Liver (tissue), 2 donors: Measurements from ENCODE around the gene PTPN14.

Experiments used
- CTCF ChIP-seq: fragments of 150-350 bp; IDR thresholded peaks from 2 replicates; pipeline ENCODE4 v1.5.1; 2017; ENCODE audit warnings: improper control_type of control experiment, low read depth, low read length; ENCODE audit not compliant: missing input control
- REST ChIP-seq: IDR thresholded peaks from 2 replicates; pipeline ENCODE4 v1.6.1; 2016; ENCODE audit warnings: antibody characterized with exemption, mild to moderate bottlenecking
- donor health status: healthy.

- TF ChIP-seq CTCF (no peak), REST (no peak)
These were observed 19.9 kb upstream of the PTPN14 start for GRCh38 chr1:214571281-214571680.
